GM23248 (cell line): ENCODE measurements around the gene ZNF318. TPM values are rescaled to one million over a fixed set of nuclear protein-coding genes. Genes with fewer than 3 reads are reported as not detected.

Experiments used
- DNase-seq: peaks from one replicate; pipeline ENCODE4 v3.0.0-alpha.2; 2015
- H2AFZ ChIP-seq: fragments of 200-600 bp; sonication (generic); 2 replicates; pipeline ENCODE4 v1.6.1; 2016; ENCODE audit warnings: antibody characterized with exemption
- H3F3A ChIP-seq: fragments of 200-600 bp; sonication (generic); 2 replicates; pipeline ENCODE4 v1.6.1; 2016; ENCODE audit warnings: mild to moderate bottlenecking, antibody characterized with exemption, mixed run types; ENCODE audit not compliant: insufficient read depth
- H3K27ac ChIP-seq: fragments of 200-600 bp; sonication (generic); 2 replicates; pipeline ENCODE4 v1.5.1; 2016; ENCODE audit warnings: mild to moderate bottlenecking
- H3K27me3 ChIP-seq: fragments of 200-600 bp; sonication (generic); replicated peaks from 2 replicates; pipeline ENCODE4 v1.6.1; 2016; ENCODE audit warnings: mild to moderate bottlenecking; ENCODE audit not compliant: insufficient read depth
- H3K36me3 ChIP-seq: fragments of 200-600 bp; sonication (generic); 2 replicates; pipeline ENCODE4 v1.6.1; 2016; ENCODE audit warnings: low read depth, mild to moderate bottlenecking
- H3K4me1 ChIP-seq: fragments of 200-600 bp; sonication (generic); 2 replicates; pipeline ENCODE4 v1.6.1; 2016; ENCODE audit warnings: mild to moderate bottlenecking; ENCODE audit not compliant: insufficient read depth
- H3K4me2 ChIP-seq: fragments of 200-600 bp; sonication (generic); one replicate; pipeline ENCODE4 v1.6.1; 2016; ENCODE audit warnings: mild to moderate bottlenecking; ENCODE audit not compliant: unreplicated experiment
- H3K4me3 ChIP-seq: fragments of 200-600 bp; sonication (generic); 2 replicates; pipeline ENCODE4 v1.5.1; 2016; ENCODE audit warnings: mild to moderate bottlenecking
- H3K79me2 ChIP-seq: fragments of 200-600 bp; sonication (generic); 2 replicates; pipeline ENCODE4 v1.6.1; 2016; ENCODE audit warnings: mild to moderate bottlenecking; ENCODE audit not compliant: insufficient read depth
- H3K9ac ChIP-seq: fragments of 200-600 bp; sonication (generic); 2 replicates; pipeline ENCODE4 v1.6.1; 2016; ENCODE audit warnings: mild to moderate bottlenecking
- H3K9me2 ChIP-seq: fragments of 200-600 bp; sonication (generic); 2 replicates; pipeline ENCODE4 v1.6.1; 2016; ENCODE audit warnings: mixed run types, mild to moderate bottlenecking, moderate library complexity; ENCODE audit not compliant: insufficient read depth
- H3K9me3 ChIP-seq: fragments of 200-600 bp; sonication (generic); one replicate; pipeline ENCODE4 v1.6.1; 2017; ENCODE audit warnings: low read depth
- H4K20me1 ChIP-seq: fragments of 200-600 bp; sonication (generic); 2 replicates; pipeline ENCODE4 v1.6.0; 2016; ENCODE audit not compliant: insufficient read depth
- EZH2 ChIP-seq: fragments of 200-600 bp; sonication (generic); IDR thresholded peaks from 2 replicates; pipeline ENCODE4 v1.6.1; 2018; ENCODE audit warnings: antibody characterized with exemption, mild to moderate bottlenecking; ENCODE audit not compliant: insufficient read depth, poor library complexity, severe bottlenecking
- EZH2phosphoT487 ChIP-seq: fragments of 200-600 bp; sonication (generic); IDR thresholded peaks from 2 replicates; pipeline ENCODE4 v1.6.1; 2018; ENCODE audit warnings: antibody characterized with exemption, moderate library complexity, mild to moderate bottlenecking, low read depth; ENCODE audit not compliant: insufficient read depth
- WGBS, 2 experiments: methylation state at CpG; one replicate each; pipeline ENCODE4 v1.1.6; 2015 to 2017; ENCODE audit warnings: low lambda C conversion rate in 2 of 2, low coverage in 1 of 2; ENCODE audit errors: missing lambda C conversion rate in 2 of 2; 5-methylcytosine and 5-hydroxymethylcytosine counted together
- in situ Hi-C: fragments of 300-500 bp; cut with MboI; formaldehyde crosslinking; loops from 2 replicates; pipeline ENCODE4 v1.15.0; 2020
- polyA plus RNA-seq: library from polyadenylated mRNA; unstranded; fragments of >200 nt; fragmentation: Nextera tagmentation; extraction: Ambion mirVana; gene quantifications from 2 replicates; pipeline ENCODE4 v1.2.1, GENCODE V29; 2016
- total RNA-seq: library from RNA; depleted of rRNA; stranded (reverse); fragments of >200 nt; shearing (Covaris generic); gene quantifications from 2 replicates; pipeline ENCODE4 v1.2.3, GENCODE V29; 2014

The ZNF318 gene
- total and polyA plus RNA-seq, 2 experiments from 2014 or later: 4.1 to 10.7 TPM

DNA sequence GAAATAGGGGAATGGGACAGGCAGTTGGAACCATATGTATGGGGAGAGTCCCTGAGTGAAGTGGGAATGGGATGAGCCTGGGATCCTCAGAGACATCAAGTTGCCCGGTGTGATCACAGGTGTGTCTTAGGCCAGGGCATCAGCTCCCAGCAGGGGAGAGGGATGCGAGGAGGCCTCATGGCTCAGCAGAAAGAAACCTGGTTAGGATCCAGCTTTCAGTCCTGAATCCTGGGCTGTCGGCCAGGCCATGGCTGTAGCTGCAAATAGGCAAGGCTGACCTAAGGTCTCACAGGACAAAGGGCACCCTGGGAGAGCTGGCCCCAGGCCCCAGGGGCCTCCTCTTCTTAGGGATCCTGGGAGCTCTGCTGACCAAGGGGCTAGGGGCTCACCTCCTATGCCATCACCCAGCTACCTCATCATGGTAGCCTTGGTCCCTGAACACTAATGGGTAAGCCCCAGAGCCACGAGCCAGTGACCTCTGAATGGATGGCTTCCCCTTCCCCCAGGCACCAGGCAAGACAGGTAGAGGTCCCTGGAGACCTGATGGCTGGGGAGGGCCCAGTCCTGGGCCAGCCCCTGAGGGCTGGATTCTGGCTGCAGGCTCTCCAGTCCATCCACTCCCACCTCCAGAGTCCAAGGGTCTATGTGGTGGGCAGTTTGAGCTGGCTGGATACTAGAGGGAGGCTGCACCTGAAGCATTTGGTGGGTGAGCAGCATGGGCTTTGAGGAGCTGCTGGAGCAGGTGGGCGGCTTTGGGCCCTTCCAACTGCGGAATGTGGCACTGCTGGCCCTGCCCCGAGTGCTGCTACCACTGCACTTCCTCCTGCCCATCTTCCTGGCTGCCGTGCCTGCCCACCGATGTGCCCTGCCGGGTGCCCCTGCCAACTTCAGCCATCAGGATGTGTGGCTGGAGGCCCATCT lies 71.5 kb downstream of the ZNF318 start, which contains the start of gene SLC22A7:
TSS of gene SLC22A7 (plus strand) at position 617 of the 921 bp plus-strand sequence. CDS start at position 716, 99 bp downstream.
- Histone ChIP-seq H3K27me3 (peaks cover 17% of the 10 kb centered on the region; the same call in 1 of the 2 replicates), H3K9ac (no peak within 1 kb of the TSS), H3K4me2 (no peak within 1 kb of the TSS), H3F3A (no peaks in the 10 kb centered on the region), H3K79me2 (no peaks in the 10 kb centered on the region), H2AFZ (no peak within 1 kb of the TSS), H3K4me1 (no peaks in the 10 kb centered on the region), H3K9me2 (no peaks in the 10 kb centered on the region), H3K4me3 (no peak within 1 kb of the TSS), H4K20me1 (no peaks in the 10 kb centered on the region), H3K36me3 (no peaks in the 10 kb centered on the region), H3K27ac (no peak within 1 kb of the TSS), H3K9me3 (no peaks in the 10 kb centered on the region)
- TF ChIP-seq EZH2 (no peak), EZH2phosphoT487 (no peak)
- peak; percentile 24 for DNase-seq
- in situ Hi-C loops: no loop called here
- whole genome bisulfite sequencing, 2 experiments: 56 to 70% methylated on average over 9 to 10 of the region's 10 CpGs

DNA sequence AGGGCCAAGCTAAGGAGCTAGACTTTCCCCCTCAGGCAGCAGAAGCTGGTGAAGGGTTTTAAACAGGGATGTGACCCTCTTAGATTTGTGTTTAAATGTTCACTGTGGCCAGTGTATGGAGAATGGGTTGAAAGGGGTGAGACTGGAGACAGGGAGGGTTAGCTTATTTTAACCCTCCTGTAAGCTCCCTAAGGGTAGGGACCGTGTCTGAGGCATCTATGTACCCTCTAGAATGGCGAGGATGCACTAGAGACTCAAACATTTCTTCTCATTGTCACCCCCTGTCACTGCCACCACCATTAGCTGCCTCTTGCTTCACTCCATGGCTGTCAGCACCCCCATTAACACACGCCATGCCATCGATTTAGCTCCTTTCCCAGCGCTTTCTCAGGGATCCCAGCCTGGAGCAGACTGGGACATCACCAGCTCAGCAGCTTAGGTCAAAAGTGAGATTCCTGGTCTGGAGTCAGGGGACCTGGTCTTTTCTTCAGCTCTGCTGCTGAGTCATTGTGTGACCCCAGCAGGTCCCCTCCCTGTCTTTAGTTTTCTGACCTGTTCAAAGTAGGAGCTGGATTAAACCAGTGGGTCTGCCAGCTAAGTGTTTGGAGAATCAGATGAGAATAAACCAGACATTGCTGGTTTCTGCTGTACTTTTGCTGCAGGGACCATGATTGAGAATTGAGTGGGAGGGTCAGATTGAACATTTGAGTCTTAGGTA lies 72.5 kb downstream of the ZNF318 start:
- in situ Hi-C loops: no loop called here
- TF ChIP-seq EZH2: no peak
- TF ChIP-seq EZH2phosphoT487: no peak
- DNase-seq: no peak
- H3K9me2 ChIP-seq: no peaks in the 10 kb centered on the region
- H3K9me3 ChIP-seq: no peaks in the 10 kb centered on the region
- H3K27me3 ChIP-seq: peaks cover 17% of the 10 kb centered on the region; the same call in 1 of the 2 replicates
- H3F3A ChIP-seq: no peaks in the 10 kb centered on the region
- no peaks in the 10 kb centered on the region for H4K20me1 ChIP-seq
- H3K4me2 ChIP-seq: no peak overlapping the region
- no peak overlapping the region for H3K9ac ChIP-seq
- H3K4me3 ChIP-seq: no peak overlapping the region
- H3K36me3 ChIP-seq: no peaks in the 10 kb centered on the region
- H3K4me1 ChIP-seq: no peaks in the 10 kb centered on the region
- no peak overlapping the region for H2AFZ ChIP-seq
- 31 to 51% methylated on average over 5 of the region's 5 CpGs for whole genome bisulfite sequencing, 2 experiments
- H3K79me2 ChIP-seq: no peaks in the 10 kb centered on the region
- no peak overlapping the region for H3K27ac ChIP-seq

DNA sequence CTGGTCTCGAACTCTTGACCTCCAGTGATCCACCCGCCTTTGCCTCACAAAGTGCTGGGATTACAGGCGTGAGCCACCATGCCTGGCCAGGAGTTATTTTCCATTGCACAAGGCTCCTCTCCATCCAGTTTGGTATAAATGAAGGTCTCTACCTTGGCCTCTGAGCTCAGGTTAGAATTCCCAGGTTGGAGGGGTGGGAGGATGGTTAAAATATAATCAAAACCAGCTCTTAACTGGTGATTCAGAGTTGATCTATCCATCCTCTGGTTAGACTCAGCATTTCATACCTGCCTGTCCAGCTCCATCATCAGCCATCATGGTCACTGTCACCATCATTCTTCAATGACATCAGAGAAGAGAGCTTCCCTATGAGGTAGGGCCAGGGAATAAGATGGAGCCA lies 74.0 kb downstream of the ZNF318 start:
- DNase-seq: no peak
- Histone ChIP-seq H3K4me1 (no peaks in the 10 kb centered on the region), H3K79me2 (no peaks in the 10 kb centered on the region), H3K27me3 (peaks cover 14% of the 10 kb centered on the region; the same call in 1 of the 2 replicates), H3K9me2 (no peaks in the 10 kb centered on the region), H3F3A (no peaks in the 10 kb centered on the region), H3K9me3 (no peaks in the 10 kb centered on the region), H3K27ac (no peak overlapping the region), H3K4me2 (no peak overlapping the region), H3K4me3 (no peak overlapping the region), H2AFZ (no peak overlapping the region), H3K36me3 (no peaks in the 10 kb centered on the region), H4K20me1 (no peaks in the 10 kb centered on the region), H3K9ac (no peak overlapping the region)
- WGBS, 2 experiments: 49 to 53% methylated on average over 3 of the region's 3 CpGs
- in situ Hi-C loops: no loop called here
- TF ChIP-seq EZH2phosphoT487 (no peak), EZH2 (no peak)

DNA sequence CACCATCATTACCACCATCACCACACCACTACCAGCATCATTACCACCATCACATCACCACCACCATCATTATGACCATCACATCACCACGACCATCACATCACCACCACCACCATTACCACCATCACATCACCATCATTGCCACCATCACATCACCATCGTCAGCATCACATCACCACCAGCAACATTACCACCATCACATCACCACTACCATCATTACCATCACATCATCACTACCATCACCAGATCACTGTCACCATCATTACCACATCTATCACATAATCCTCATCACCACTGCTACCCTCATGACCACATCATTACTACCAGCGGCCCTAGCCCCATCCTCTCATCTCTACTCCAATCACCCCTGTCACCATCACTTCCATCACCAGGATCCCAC lies 74.9 kb downstream of the ZNF318 start:
- H3K4me1 ChIP-seq: no peaks in the 10 kb centered on the region
- no peak overlapping the region for H3K27ac ChIP-seq
- DNase-seq: no peak
- H3F3A ChIP-seq: no peaks in the 10 kb centered on the region
- H3K79me2 ChIP-seq: no peaks in the 10 kb centered on the region
- H3K9me2 ChIP-seq: no peaks in the 10 kb centered on the region
- peaks cover 14% of the 10 kb centered on the region; the same call in 1 of the 2 replicates for H3K27me3 ChIP-seq
- H3K9ac ChIP-seq: no peak overlapping the region
- no peaks in the 10 kb centered on the region for H3K36me3 ChIP-seq
- no peak overlapping the region for H3K4me3 ChIP-seq
- 37 to 46% methylated on average over 3 of the region's 3 CpGs for WGBS, 2 experiments
- H2AFZ ChIP-seq: no peak overlapping the region
- in situ Hi-C loops: no loop called here
- H3K9me3 ChIP-seq: no peaks in the 10 kb centered on the region
- TF ChIP-seq EZH2 (no peak), EZH2phosphoT487 (no peak)
- H4K20me1 ChIP-seq: no peaks in the 10 kb centered on the region
- no peak overlapping the region for H3K4me2 ChIP-seq
